ENCODE data around the gene CELF2.

Gene CELF2

GRCh38 chr10:11214407-11214806 is 196.7 kb downstream of the CELF2 start:
- DNase-seq (ENCODE audit: insufficient read length, low spot score) (no peak), FAIRE-seq (no peak)
- TF ChIP-seq POLR2A (IDR thresholded peaks at IDR 0.05; ENCODE audit: low read depth, low read length): no peak

DNA sequence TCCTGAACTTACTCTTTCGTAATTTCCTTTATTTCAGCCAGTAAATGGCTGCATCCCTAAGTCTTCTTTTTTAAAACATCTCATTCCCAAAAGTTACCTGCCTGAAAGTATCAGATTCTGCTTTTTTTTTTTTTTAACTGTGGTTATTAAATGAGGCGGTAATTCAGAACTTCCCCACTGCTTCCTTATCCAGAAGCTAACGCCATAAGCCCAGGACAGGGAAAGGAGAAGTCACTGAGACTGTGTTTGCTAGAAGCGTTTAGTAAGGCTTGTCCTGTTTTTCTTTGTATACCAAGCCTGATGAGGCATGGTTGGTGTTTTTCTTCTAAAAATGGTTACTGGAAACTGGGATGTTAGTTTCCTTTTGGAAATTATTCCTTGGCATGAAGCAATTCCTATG is 197.8 kb downstream of the CELF2 start:
- DNase-seq (ENCODE audit: insufficient read length, low spot score) (no peak), FAIRE-seq (no peak)
- no peak for TF ChIP-seq POLR2A (IDR thresholded peaks at IDR 0.05; ENCODE audit: low read depth, low read length)

DNA sequence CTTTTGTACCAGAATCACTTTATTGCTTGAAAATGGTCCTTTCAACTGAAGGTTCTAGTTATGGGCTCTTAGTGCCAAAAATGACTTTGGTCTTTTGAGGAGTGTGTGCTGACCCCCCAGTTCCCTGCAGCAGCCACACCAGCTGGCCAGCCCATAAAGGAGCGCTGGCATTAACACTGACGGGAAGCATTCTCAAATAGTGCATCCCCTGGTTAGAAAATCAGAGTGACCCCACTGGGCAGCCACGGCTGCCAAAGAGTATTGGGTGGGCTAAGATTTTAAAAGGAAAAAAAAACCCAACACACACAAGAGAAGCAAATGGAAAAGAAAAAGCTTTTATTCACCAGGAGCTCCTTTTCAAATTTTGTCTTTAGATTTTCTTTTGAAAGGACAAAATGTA is 199.8 kb downstream of the CELF2 start:
- no peak for TF ChIP-seq POLR2A (IDR thresholded peaks at IDR 0.05; ENCODE audit: low read depth, low read length)
- DNase-seq (ENCODE audit: insufficient read length, low spot score) (no peak), FAIRE-seq (no peak)

DNA sequence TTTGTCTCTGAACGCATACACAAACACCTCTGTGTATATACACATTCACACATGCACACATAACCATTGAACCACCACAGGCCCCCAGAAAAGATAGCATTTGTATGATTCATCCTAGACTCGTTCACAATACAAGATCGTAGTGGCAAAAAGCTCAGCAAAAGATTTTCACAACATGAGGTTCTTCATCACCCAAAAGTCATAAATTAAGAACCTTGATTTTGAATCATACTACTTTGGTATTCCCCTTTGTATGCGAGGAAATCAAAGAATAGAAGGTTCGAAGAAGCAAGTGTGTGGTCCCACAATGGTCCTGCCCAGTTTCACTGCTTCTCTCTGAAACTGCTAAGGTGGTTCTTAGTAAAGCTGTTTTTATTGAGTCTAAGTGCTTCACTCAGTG is 200.7 kb downstream of the CELF2 start:
- FAIRE-seq (no peak), DNase-seq (ENCODE audit: insufficient read length, low spot score) (no peak)
- TF ChIP-seq POLR2A (IDR thresholded peaks at IDR 0.05; ENCODE audit: low read depth, low read length): no peak

DNA sequence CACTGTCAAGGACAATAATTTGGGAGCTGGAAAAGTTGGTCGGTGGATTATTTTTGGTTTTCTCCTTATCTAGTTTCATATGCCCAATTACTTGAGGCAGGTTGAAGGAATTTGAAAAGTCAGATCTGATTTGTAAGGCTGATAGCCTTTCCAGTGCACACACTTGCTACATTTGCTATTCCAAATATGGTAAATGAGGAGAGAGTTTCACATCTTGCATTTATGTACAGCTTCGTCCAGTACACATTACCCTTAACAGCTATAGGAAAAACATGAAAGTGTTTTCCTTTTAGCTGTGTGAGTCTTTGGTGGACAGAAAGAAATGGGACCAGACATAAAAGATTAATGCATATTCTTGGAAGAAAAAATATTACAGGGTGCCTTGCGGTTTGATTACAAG is 201.8 kb downstream of the CELF2 start:
- DNase-seq (ENCODE audit: insufficient read length, low spot score) (no peak), FAIRE-seq (no peak)
- TF ChIP-seq POLR2A (IDR thresholded peaks at IDR 0.05; ENCODE audit: low read depth, low read length): no peak

GRCh38 chr10:11223081-11223480 is 205.4 kb downstream of the CELF2 start:
- no peak for TF ChIP-seq POLR2A (IDR thresholded peaks at IDR 0.05; ENCODE audit: low read depth, low read length)
- FAIRE-seq (no peak), DNase-seq (ENCODE audit: insufficient read length, low spot score) (no peak)

GRCh38 chr10:11223507-11224140 is 206.0 kb downstream of the CELF2 start:
- FAIRE-seq (no peak), DNase-seq (ENCODE audit: insufficient read length, low spot score) (no peak)
- TF ChIP-seq POLR2A (IDR thresholded peaks at IDR 0.05; ENCODE audit: low read depth, low read length): no peak

DNA sequence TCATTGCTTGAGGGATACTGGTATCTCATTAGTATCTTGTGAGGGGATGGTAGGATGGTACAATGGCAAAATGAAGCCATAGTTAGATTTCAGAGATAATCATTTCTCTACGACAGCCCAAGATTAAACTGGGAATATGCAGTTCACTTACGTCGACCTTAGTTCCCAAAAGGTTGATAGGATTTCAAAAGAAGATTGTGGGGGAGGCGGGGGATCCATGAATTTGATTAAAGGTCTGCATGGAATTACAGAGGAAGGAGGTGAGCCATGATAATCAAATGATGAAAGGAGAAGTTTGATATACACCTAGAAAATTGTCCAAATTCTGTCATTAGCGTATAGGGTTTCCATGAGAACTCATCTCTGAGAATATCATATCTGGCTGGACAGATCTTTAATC is 206.6 kb downstream of the CELF2 start:
- DNase-seq (ENCODE audit: insufficient read length, low spot score) (no peak), FAIRE-seq (no peak)
- TF ChIP-seq POLR2A (IDR thresholded peaks at IDR 0.05; ENCODE audit: low read depth, low read length): no peak

GRCh38 chr10:11224792-11225416 is 207.2 kb downstream of the CELF2 start:
- no peak for TF ChIP-seq POLR2A (IDR thresholded peaks at IDR 0.05; ENCODE audit: low read depth, low read length)
- DNase-seq (ENCODE audit: insufficient read length, low spot score) (no peak), FAIRE-seq (no peak)

DNA sequence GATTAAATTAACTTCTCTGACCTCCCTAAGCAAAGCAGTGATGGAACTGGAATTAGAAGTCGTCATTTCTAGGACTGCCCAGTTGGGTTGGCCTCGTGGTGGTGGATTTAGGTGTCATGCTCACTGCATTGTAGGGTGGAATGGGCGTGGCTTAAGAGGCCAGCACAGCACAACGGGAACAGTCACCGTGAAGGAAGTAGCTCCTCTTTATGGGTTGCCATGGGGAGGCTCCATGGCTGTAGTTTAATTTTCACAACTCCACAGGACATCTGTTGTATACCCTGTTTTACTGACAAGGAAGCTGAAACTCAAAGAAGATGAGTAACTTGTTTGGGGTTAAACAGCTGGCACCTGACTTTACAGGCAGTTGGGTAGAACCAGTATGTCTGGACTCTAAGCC is 208.3 kb downstream of the CELF2 start:
- no peak for TF ChIP-seq POLR2A (IDR thresholded peaks at IDR 0.05; ENCODE audit: low read depth, low read length)
- no peak for DNase-seq (ENCODE audit: insufficient read length, low spot score)
- no peak for FAIRE-seq

DNA sequence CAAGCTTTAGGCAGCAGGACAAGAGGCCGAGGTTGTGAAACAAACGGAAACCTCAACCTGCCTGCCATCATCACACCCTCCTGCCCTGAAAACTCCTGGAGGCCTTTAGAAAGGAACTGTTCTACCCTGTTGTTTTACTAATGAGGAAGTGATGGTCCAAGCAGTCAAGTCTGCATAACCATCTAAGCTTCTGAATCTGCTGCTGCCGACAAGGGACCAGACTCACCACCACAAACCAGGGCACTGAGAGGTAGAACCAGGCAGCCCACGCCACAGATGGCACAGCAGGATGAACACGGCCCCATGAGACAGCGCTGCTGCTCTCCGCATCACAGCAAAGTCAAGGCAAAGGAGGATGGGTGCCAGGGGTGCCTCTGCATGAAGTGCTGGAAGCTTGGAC is 209.4 kb downstream of the CELF2 start:
- no peak for FAIRE-seq
- no peak for TF ChIP-seq POLR2A (IDR thresholded peaks at IDR 0.05; ENCODE audit: low read depth, low read length)
- DNase-seq (ENCODE audit: insufficient read length, low spot score): no peak

- TF ChIP-seq POLR2A (IDR thresholded peaks at IDR 0.05; ENCODE audit: low read depth, low read length): no peak
- FAIRE-seq (no peak), DNase-seq (ENCODE audit: insufficient read length, low spot score) (no peak)
These were observed 212.2 kb downstream of the CELF2 start for GRCh38 chr10:11229893-11230292.

DNA sequence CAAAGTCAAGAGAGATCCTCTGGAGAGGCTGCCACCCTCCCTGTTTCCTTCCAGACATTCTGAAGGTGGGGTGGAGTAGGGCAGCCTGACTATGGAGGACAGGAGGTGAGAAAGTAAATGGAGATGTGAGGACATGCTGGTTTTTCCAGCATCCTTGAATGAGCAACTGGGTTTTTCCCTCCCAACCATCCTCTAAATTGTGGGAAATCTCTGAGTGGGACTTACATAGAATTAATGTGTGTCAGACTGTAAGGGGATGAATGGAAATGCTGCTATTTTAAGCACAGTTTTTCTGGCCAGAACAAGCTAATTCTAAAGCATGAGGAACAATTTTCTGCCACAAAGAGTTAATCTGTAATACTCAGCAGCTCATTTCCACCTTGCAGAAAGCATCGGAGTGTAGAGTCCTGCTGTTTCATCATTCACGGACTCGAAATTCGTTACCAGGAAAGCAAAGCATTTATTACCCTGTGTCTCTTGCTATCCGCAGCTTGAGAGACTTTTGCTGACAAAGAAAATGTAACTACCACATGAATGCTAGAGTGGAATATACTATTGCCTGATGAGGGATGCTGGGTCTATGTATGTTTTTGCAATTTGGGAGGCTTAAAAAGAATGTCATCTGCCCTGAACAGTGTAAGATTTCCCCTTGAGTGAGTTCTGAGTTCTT is 213.0 kb downstream of the CELF2 start:
- no peak for TF ChIP-seq POLR2A (IDR thresholded peaks at IDR 0.05; ENCODE audit: low read depth, low read length)
- DNase-seq (ENCODE audit: insufficient read length, low spot score) (no peak), FAIRE-seq (no peak)

GRCh38 chr10:11231285-11231684 is 213.6 kb downstream of the CELF2 start:
- DNase-seq (ENCODE audit: insufficient read length, low spot score) (no peak), FAIRE-seq (no peak)
- no peak for TF ChIP-seq POLR2A (IDR thresholded peaks at IDR 0.05; ENCODE audit: low read depth, low read length)

Measured in H54 (cell line).